Measurements from ENCODE around the gene GFRA1.

Gene GFRA1

DNA sequence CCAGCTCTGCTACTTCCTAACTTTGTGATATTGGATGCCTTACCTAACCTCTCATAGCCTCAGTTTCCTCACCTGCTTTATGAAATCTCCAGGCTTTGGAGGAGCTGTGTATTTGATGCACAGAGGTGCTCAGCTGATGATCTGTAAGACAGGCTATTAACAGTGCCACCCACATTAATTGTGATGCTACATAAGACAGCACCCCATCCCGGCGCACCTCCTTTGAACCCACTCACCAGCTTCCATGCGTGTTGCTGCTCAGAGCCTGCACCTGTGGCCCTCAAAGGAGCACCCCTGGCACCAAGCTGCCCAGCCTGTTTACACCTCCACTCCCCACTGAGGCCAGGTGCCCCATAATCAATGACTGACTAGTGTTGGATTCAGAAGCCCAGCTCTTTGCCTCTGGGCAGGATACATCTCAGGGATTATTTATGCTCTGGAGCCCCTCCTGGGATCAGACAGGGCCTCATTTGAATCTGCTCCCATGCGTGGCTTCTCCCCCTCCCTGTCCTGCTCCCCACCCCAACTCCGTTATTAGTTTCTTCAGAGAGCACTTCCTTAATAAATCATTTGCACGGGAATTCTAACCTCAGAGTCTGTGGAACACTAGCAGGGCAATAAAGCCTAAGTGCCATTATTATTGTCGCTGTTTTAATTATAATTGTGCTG is 87.7 kb downstream of the GFRA1 start:
- no peak for DNase-seq
- no peaks in the 10 kb centered on the region for H3K4me1 ChIP-seq (ENCODE audit: control insufficient read depth, insufficient read depth, low read length, poor library complexity, severe bottlenecking)
- no peak overlapping the region for H3K27ac ChIP-seq (ENCODE audit: insufficient read depth, low read length, poor library complexity, severe bottlenecking)
- no peak overlapping the region for H3K4me3 ChIP-seq (ENCODE audit: insufficient read depth, low read depth, low read length, poor library complexity, severe bottlenecking)
- H3K9me3 ChIP-seq (ENCODE audit: control insufficient read depth, low read length), result no peaks in the 10 kb centered on the region
- H3K27me3 ChIP-seq (replicated peaks; ENCODE audit: control insufficient read depth, insufficient read depth, low read length, poor library complexity, severe bottlenecking), result no peaks in the 10 kb centered on the region
- no peaks in the 10 kb centered on the region for H3K36me3 ChIP-seq (ENCODE audit: control insufficient read depth, insufficient read depth, low read length)

DNA sequence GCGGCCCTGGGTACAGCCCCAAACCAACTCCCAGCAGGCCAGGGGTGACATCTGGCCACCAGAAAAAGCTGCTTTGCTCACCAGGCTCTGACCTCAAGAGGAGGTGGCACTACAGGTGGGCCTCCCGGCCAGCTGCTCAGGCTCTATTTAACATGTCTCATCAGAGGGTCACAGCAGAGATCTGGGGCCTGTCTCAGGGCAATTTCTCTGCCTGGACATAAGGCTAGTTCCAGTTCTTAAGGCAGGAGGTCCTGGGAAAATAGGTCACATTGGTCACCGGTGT is 88.6 kb downstream of the GFRA1 start:
- Histone ChIP-seq H3K36me3 (ENCODE audit: control insufficient read depth, insufficient read depth, low read length) (no peaks in the 10 kb centered on the region), H3K4me1 (ENCODE audit: control insufficient read depth, insufficient read depth, low read length, poor library complexity, severe bottlenecking) (no peaks in the 10 kb centered on the region)

DNA sequence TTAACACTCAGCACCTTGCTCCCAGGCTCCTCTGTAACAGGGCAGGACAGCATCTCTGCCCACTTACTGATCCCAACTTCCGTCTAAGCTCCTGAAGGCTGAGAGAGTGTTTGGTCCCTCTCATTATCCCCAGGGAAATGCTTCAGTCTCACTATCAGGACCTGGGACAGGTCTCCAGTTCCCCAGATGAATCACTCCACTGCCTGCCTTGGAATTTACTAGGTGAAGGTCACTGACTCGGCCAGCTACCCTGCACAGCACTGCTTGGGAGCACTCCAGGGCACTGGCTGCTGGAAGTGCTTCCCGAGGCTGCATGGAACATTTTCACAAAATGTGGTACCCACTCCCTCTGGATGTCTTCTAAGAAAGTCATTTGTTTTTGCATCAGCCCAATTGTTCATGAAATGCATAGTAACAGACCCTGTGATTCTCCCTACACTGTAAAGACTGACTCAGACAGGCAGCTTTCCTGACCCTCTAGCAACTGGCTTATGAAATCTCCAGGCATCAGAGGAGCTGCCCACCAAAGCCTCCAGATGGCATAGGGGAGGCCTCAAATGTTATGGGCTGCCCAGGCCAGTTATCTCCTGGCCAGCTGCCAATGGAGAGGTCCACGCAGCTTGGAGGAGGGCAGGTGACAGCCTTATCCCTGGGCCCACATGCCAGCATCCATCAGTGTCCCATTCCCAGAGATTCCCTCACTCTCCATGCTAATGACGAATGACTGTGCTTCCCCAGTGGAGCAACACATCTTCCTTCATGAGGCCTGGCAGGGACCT is 89.1 kb downstream of the GFRA1 start:
- no peaks in the 10 kb centered on the region for H3K4me1 ChIP-seq (ENCODE audit: control insufficient read depth, insufficient read depth, low read length, poor library complexity, severe bottlenecking)
- H3K36me3 ChIP-seq (ENCODE audit: control insufficient read depth, insufficient read depth, low read length), result no peaks in the 10 kb centered on the region
- DNase-seq, result no peak
- H3K27me3 ChIP-seq (replicated peaks; ENCODE audit: control insufficient read depth, insufficient read depth, low read length, poor library complexity, severe bottlenecking), result no peaks in the 10 kb centered on the region
- no peak overlapping the region for H3K4me3 ChIP-seq (ENCODE audit: insufficient read depth, low read depth, low read length, poor library complexity, severe bottlenecking)
- H3K9me3 ChIP-seq (ENCODE audit: control insufficient read depth, low read length), result no peaks in the 10 kb centered on the region
- H3K27ac ChIP-seq (ENCODE audit: insufficient read depth, low read length, poor library complexity, severe bottlenecking), result no peak overlapping the region

More for the DNA sequence above, 88.6 kb downstream of the GFRA1 start:
- H3K9me3 ChIP-seq (ENCODE audit: control insufficient read depth, low read length), result no peaks in the 10 kb centered on the region
- no peaks in the 10 kb centered on the region for H3K27me3 ChIP-seq (replicated peaks; ENCODE audit: control insufficient read depth, insufficient read depth, low read length, poor library complexity, severe bottlenecking)
- H3K27ac ChIP-seq (ENCODE audit: insufficient read depth, low read length, poor library complexity, severe bottlenecking), result no peak overlapping the region
- no peak for DNase-seq
- no peak overlapping the region for H3K4me3 ChIP-seq (ENCODE audit: insufficient read depth, low read depth, low read length, poor library complexity, severe bottlenecking)

- Histone ChIP-seq H3K36me3 (ENCODE audit: control insufficient read depth, insufficient read depth, low read length) (no peaks in the 10 kb centered on the region), H3K9me3 (ENCODE audit: control insufficient read depth, low read length) (no peaks in the 10 kb centered on the region), H3K27me3 (replicated peaks; ENCODE audit: control insufficient read depth, insufficient read depth, low read length, poor library complexity, severe bottlenecking) (no peaks in the 10 kb centered on the region), H3K27ac (ENCODE audit: insufficient read depth, low read length, poor library complexity, severe bottlenecking) (no peak overlapping the region), H3K4me1 (ENCODE audit: control insufficient read depth, insufficient read depth, low read length, poor library complexity, severe bottlenecking) (no peaks in the 10 kb centered on the region), H3K4me3 (ENCODE audit: insufficient read depth, low read depth, low read length, poor library complexity, severe bottlenecking) (no peak overlapping the region)
- DNase-seq, result no peak
These were observed 90.6 kb downstream of the GFRA1 start for GRCh38 chr10:116182426-116182825.

GRCh38 chr10:116178086-116178605 is 94.9 kb downstream of the GFRA1 start:
- Histone ChIP-seq H3K4me1 (ENCODE audit: control insufficient read depth, insufficient read depth, low read length, poor library complexity, severe bottlenecking) (no peaks in the 10 kb centered on the region), H3K27me3 (replicated peaks; ENCODE audit: control insufficient read depth, insufficient read depth, low read length, poor library complexity, severe bottlenecking) (no peaks in the 10 kb centered on the region), H3K9me3 (ENCODE audit: control insufficient read depth, low read length) (no peaks in the 10 kb centered on the region), H3K36me3 (ENCODE audit: control insufficient read depth, insufficient read depth, low read length) (no peaks in the 10 kb centered on the region), H3K27ac (ENCODE audit: insufficient read depth, low read length, poor library complexity, severe bottlenecking) (no peak overlapping the region), H3K4me3 (ENCODE audit: insufficient read depth, low read depth, low read length, poor library complexity, severe bottlenecking) (no peak overlapping the region)
- no peak for DNase-seq

GRCh38 chr10:116175231-116175630 is 97.8 kb downstream of the GFRA1 start:
- Histone ChIP-seq H3K9me3 (ENCODE audit: control insufficient read depth, low read length) (no peaks in the 10 kb centered on the region), H3K27me3 (replicated peaks; ENCODE audit: control insufficient read depth, insufficient read depth, low read length, poor library complexity, severe bottlenecking) (no peaks in the 10 kb centered on the region), H3K36me3 (ENCODE audit: control insufficient read depth, insufficient read depth, low read length) (no peaks in the 10 kb centered on the region), H3K4me3 (ENCODE audit: insufficient read depth, low read depth, low read length, poor library complexity, severe bottlenecking) (no peak overlapping the region), H3K4me1 (ENCODE audit: control insufficient read depth, insufficient read depth, low read length, poor library complexity, severe bottlenecking) (no peaks in the 10 kb centered on the region), H3K27ac (ENCODE audit: insufficient read depth, low read length, poor library complexity, severe bottlenecking) (no peak overlapping the region)
- no peak for DNase-seq

DNA sequence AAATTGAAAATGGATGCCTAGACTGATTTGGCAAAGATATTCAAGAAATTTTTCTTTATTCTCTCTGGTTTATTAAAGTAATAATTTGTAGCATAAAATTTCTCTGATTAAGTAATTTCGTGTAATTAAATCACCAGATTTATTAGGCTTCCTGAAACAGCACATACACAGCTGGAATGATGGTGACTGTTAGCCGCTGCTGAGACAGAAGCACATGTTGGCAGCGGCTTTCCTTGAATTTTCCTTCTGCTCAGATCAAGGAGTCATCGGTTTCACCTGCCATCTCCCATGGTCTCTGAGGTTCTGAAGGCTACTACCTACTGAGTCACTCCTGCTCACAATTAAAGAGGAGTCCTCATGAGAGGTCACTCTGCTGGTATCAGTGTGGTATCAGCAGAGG is 101.5 kb downstream of the GFRA1 start:
- DNase-seq, result no peak
- H3K9me3 ChIP-seq (ENCODE audit: control insufficient read depth, low read length), result no peaks in the 10 kb centered on the region
- H3K4me3 ChIP-seq (ENCODE audit: insufficient read depth, low read depth, low read length, poor library complexity, severe bottlenecking), result no peak overlapping the region
- no peaks in the 10 kb centered on the region for H3K27me3 ChIP-seq (replicated peaks; ENCODE audit: control insufficient read depth, insufficient read depth, low read length, poor library complexity, severe bottlenecking)
- H3K27ac ChIP-seq (ENCODE audit: insufficient read depth, low read length, poor library complexity, severe bottlenecking), result no peak overlapping the region
- H3K36me3 ChIP-seq (ENCODE audit: control insufficient read depth, insufficient read depth, low read length), result no peaks in the 10 kb centered on the region
- no peaks in the 10 kb centered on the region for H3K4me1 ChIP-seq (ENCODE audit: control insufficient read depth, insufficient read depth, low read length, poor library complexity, severe bottlenecking)

- no peaks in the 10 kb centered on the region for H3K4me1 ChIP-seq (ENCODE audit: control insufficient read depth, insufficient read depth, low read length, poor library complexity, severe bottlenecking)
- no peaks in the 10 kb centered on the region for H3K9me3 ChIP-seq (ENCODE audit: control insufficient read depth, low read length)
- H3K27ac ChIP-seq (ENCODE audit: insufficient read depth, low read length, poor library complexity, severe bottlenecking), result no peak overlapping the region
- no peak overlapping the region for H3K4me3 ChIP-seq (ENCODE audit: insufficient read depth, low read depth, low read length, poor library complexity, severe bottlenecking)
- no peaks in the 10 kb centered on the region for H3K27me3 ChIP-seq (replicated peaks; ENCODE audit: control insufficient read depth, insufficient read depth, low read length, poor library complexity, severe bottlenecking)
- DNase-seq, result no peak
- H3K36me3 ChIP-seq (ENCODE audit: control insufficient read depth, insufficient read depth, low read length), result no peaks in the 10 kb centered on the region
These were observed 102.2 kb downstream of the GFRA1 start for GRCh38 chr10:116170815-116171250.

GRCh38 chr10:116169782-116170445 is 103.1 kb downstream of the GFRA1 start:
- Histone ChIP-seq H3K36me3 (ENCODE audit: control insufficient read depth, insufficient read depth, low read length) (no peaks in the 10 kb centered on the region), H3K4me3 (ENCODE audit: insufficient read depth, low read depth, low read length, poor library complexity, severe bottlenecking) (no peak overlapping the region), H3K27ac (ENCODE audit: insufficient read depth, low read length, poor library complexity, severe bottlenecking) (no peak overlapping the region), H3K9me3 (ENCODE audit: control insufficient read depth, low read length) (no peaks in the 10 kb centered on the region), H3K4me1 (ENCODE audit: control insufficient read depth, insufficient read depth, low read length, poor library complexity, severe bottlenecking) (no peaks in the 10 kb centered on the region), H3K27me3 (replicated peaks; ENCODE audit: control insufficient read depth, insufficient read depth, low read length, poor library complexity, severe bottlenecking) (no peaks in the 10 kb centered on the region)
- no peak for DNase-seq

DNA sequence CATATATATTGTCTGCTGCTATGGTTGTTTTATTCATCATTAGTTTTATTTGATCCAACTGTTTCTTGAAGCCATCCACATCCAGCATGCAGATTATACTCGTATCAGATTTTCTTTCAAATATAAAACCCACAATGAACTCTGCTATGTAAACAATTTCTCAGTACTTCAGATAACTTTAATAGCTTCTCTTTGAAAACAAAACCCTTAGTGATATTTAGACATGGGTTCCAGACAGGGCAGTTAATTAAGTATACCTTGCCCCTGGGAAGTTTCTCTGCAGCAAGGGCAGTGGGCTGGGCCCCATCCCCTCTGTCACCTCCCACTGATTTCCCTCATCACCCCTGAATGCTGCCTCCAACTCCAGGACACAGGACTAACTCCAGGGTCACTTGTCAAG is 104.3 kb downstream of the GFRA1 start:
- no peak for DNase-seq
- Histone ChIP-seq H3K4me1 (ENCODE audit: control insufficient read depth, insufficient read depth, low read length, poor library complexity, severe bottlenecking) (no peaks in the 10 kb centered on the region), H3K36me3 (ENCODE audit: control insufficient read depth, insufficient read depth, low read length) (no peaks in the 10 kb centered on the region), H3K27ac (ENCODE audit: insufficient read depth, low read length, poor library complexity, severe bottlenecking) (no peak overlapping the region), H3K27me3 (replicated peaks; ENCODE audit: control insufficient read depth, insufficient read depth, low read length, poor library complexity, severe bottlenecking) (no peaks in the 10 kb centered on the region), H3K9me3 (ENCODE audit: control insufficient read depth, low read length) (no peaks in the 10 kb centered on the region), H3K4me3 (ENCODE audit: insufficient read depth, low read depth, low read length, poor library complexity, severe bottlenecking) (no peak overlapping the region)

Measured in effector memory CD4-positive, alpha-beta T cell (primary cell).